ENCODE data around the gene DPP6.

Gene DPP6

DNA sequence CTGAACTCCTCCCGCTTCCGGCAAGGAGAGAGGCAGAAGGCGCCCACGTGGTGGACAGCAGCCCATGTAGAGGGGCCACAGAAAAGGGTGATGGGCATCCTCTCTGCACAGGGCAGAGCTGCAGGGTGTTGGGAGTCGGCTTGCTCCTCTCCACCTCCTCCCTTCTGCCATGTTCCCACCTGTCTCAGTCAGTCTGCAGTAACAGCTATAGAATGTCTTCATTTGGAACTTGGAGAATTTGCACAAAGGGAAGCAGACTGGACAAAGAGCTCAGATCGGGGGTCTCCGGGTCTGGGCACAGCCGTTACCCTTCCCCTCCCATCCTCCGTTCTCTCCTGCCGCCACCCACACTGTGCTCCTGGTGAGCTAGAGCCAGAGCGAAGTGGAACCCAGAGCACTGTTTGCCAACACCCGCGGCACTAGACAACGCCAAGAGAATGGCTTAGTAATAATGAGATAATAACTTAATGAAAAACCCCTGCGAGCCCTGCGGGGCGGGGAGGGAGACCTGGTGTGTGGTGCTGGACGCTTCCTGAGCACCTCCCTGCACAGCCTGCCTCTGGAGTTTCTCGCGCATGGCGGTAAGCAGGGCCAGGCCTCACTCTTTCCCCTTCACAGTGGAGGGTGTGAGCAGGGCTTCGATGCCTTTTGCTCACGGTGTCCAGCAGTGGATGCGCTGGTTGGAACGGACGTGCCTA, 696.0 kb downstream of the DPP6 start:
- TF ChIP-seq, protein P1, sequence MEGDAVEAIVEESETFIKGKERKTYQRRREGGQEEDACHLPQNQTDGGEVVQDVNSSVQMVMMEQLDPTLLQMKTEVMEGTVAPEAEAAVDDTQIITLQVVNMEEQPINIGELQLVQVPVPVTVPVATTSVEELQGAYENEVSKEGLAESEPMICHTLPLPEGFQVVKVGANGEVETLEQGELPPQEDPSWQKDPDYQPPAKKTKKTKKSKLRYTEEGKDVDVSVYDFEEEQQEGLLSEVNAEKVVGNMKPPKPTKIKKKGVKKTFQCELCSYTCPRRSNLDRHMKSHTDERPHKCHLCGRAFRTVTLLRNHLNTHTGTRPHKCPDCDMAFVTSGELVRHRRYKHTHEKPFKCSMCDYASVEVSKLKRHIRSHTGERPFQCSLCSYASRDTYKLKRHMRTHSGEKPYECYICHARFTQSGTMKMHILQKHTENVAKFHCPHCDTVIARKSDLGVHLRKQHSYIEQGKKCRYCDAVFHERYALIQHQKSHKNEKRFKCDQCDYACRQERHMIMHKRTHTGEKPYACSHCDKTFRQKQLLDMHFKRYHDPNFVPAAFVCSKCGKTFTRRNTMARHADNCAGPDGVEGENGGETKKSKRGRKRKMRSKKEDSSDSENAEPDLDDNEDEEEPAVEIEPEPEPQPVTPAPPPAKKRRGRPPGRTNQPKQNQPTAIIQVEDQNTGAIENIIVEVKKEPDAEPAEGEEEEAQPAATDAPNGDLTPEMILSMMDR (conservative IDR thresholded peaks at IDR 0.05; ENCODE audit: control insufficient read depth, insufficient read depth, low read depth, low read length): no peak
- H3K4me3 ChIP-seq (ENCODE audit: control insufficient read depth, low read depth, low read length): no peak overlapping the region
- no peak for DNase-seq (ENCODE audit: low read depth)

DNA sequence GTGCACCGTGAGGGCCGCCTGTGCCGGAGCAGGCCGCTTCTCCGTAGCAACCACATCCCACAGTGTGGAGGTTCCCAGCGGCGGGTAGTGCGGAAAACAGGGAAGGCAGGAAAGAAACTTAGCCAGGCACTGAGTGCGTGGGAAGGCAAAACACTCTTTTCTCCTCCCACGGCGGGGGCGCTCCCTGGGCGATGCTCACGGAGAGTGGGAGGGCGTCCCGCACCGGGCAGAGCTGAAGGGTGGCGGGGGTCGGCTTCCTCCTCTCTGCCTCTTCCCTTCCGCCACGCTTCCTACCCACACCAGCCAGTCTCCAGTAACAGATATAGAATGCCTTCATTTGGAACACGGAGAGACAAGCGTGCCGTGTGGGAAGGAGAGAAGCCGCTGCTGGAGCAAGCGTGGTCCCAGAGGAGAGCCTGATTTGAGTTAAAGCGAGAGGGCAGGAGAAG, 698.2 kb downstream of the DPP6 start:
- TF ChIP-seq, protein P1 (conservative IDR thresholded peaks at IDR 0.05; ENCODE audit: control insufficient read depth, insufficient read depth, low read depth, low read length): no peak
- DNase-seq (ENCODE audit: low read depth): no peak
- H3K4me3 ChIP-seq (ENCODE audit: control insufficient read depth, low read depth, low read length): no peak overlapping the region

DNA sequence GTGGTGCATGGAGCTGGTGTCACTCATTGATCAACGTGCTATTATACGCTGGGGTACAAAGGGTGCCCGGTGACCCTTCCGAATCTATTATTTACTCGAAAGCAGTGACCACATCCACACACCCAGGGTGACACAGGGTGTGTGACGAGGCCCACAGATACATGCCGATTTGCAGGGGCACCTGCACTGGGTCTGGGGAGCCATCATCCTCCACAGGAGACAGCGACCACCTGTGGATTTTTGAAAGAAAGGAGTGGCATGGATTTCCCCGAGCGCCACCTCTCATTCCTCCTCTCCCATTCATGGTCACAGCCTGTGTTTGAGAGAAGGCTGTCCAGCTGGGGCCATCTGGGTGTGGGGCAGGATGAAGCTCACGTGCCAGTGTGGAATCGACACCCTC, 701.0 kb downstream of the DPP6 start:
- H3K4me3 ChIP-seq (ENCODE audit: control insufficient read depth, low read depth, low read length): no peak overlapping the region
- no peak for DNase-seq (ENCODE audit: low read depth)
- TF ChIP-seq, protein P1 (conservative IDR thresholded peaks at IDR 0.05; ENCODE audit: control insufficient read depth, insufficient read depth, low read depth, low read length): no peak

DNA sequence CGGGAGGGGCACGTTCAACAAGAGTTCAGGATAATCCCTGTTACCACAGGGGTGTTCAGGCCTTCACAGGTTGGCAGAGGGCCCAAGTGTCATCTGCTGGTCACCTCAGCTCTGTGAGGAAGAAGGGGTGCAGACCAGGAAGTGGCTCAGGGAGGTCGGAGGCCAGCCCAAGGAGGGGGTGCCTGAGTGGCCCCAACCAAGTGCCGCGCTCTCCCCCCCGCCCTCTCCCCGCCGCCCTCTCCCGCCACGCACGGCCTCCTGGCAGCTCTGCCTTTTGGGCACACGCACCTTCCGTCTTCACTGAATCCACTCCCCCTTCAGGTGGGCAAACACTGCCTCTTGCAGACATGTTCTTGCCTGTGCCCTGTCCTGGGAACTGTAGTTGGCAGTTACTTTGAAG, 705.6 kb downstream of the DPP6 start:
- TF ChIP-seq, protein P1 (conservative IDR thresholded peaks at IDR 0.05; ENCODE audit: control insufficient read depth, insufficient read depth, low read depth, low read length): no peak
- DNase-seq (ENCODE audit: low read depth): no peak
- no peak overlapping the region for H3K4me3 ChIP-seq (ENCODE audit: control insufficient read depth, low read depth, low read length)

DNA sequence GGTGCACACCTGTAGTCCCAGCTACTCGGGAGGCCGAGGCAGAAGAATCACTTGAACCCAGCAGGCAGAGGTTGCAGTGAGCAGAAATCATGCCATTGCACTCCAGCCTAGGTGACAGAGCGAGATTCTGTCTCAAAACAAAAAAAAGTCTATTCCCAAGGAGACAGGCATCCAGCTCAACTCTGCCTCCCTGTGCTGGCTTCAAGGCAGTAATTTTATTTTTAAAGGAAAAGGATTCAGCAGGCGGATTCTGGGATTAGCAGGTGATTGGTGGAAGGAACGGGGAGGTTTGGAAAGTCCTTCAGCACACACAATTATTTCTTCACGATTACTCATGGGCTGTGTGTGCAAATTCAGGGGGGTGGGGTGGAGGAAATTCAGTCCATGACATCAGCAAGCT, 707.8 kb downstream of the DPP6 start:
- H3K4me3 ChIP-seq (ENCODE audit: control insufficient read depth, low read depth, low read length): no peak overlapping the region
- TF ChIP-seq, protein P1 (conservative IDR thresholded peaks at IDR 0.05; ENCODE audit: control insufficient read depth, insufficient read depth, low read depth, low read length): no peak
- no peak for DNase-seq (ENCODE audit: low read depth)

DNA sequence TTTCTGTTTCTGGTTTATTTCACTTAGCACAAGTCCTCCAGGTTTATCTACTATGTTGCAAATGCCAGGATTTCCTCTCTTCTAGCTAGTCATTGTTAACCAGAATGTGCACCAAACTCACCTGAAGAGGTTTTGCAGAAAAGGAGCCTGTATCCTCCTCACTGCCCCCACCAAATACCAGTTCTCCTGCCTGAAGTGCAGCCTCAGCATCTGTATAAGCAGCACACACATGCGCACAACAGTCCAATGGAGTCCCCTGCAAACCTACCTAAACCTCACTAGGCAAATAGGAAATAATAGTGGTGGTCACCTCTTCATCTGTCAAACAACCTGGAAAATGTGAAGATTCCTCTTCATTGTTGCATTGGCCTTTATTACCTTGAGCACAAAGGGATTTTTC, 712.9 kb downstream of the DPP6 start:
- DNase-seq (ENCODE audit: low read depth): no peak
- TF ChIP-seq, protein P1 (conservative IDR thresholded peaks at IDR 0.05; ENCODE audit: control insufficient read depth, insufficient read depth, low read depth, low read length): no peak
- no peak overlapping the region for H3K4me3 ChIP-seq (ENCODE audit: control insufficient read depth, low read depth, low read length)

Data from fibroblast of mammary gland (primary cell).